ENCODE measurements around the gene DIS3. TPM values are rescaled to one million over a fixed set of nuclear protein-coding genes. Genes with fewer than 3 reads are reported as not detected.
"Not testable (repeated sequence)": the region's sequence is repeated elsewhere in the genome, so short reads cannot be mapped to it uniquely, and the experiment has no call there.

DIS3 gene
- total RNA-seq, 1 experiment from 2014 or later: 44.2 TPM

GRCh38 chr13:72820156-72820897, 38.6 kb upstream of the DIS3 start (continued):
- TF ChIP-seq REST (IDR thresholded peaks at IDR 0.05; ENCODE audit: low read depth) (no peak), POLR2AphosphoS5 (IDR thresholded peaks at IDR 0.05; ENCODE audit: low read depth, low read length) (no peak)

GRCh38 chr13:72808917-72809500, 27.3 kb upstream of the DIS3 start:
- CTCF ChIA-PET: interaction anchor here (0.7 to 2.1 kb wide), 4 partner anchors 9 to 885 kb away, joined by 3 to 10 read pairs (median 4); no protein-coding TSS in a partner anchor
- H3K9ac ChIP-seq (ENCODE audit: low read length): no peak overlapping the region
- H3K9me2 ChIP-seq (ENCODE audit: insufficient read depth): no peaks in the 10 kb centered on the region
- H2AFZ ChIP-seq (ENCODE audit: low read depth, low read length, poor library complexity, severe bottlenecking): no peak overlapping the region
- DNase-seq (ENCODE audit: low read depth, low spot score): no peak
- RAD21 ChIA-PET (ENCODE audit: low non-redundant PET in 1 of 2, low total read pairs in 2 of 2, uncharacterized antibody in 2 of 2, unreplicated experiment in 2 of 2): interaction anchor here in 1 of 2 experiments (0.6 kb wide), 2 partner anchors 902 to 1095 kb away, joined by 3 read pairs; no protein-coding TSS in a partner anchor
- no peaks in the 10 kb centered on the region for H4K20me1 ChIP-seq (ENCODE audit: insufficient read depth)
- no peaks in the 10 kb centered on the region for H3K9me3 ChIP-seq (ENCODE audit: control insufficient read depth in 1 of 2, insufficient read depth in 1 of 2, low read depth in 1 of 2, low read length in 2 of 2)
- POLR2A ChIA-PET: no interaction called here
- no peak for ATAC-seq
- intact Hi-C loops (cut with micrococcal nuclease): loop anchor here (1.0 kb wide), 1 partner anchor 899 kb away; no protein-coding TSS in a partner anchor
- BruUV-seq (replicated peaks): no TSS peak
- H3K36me3 ChIP-seq (ENCODE audit: control insufficient read depth in 1 of 2, insufficient read depth in 2 of 2, low read length in 2 of 2): no peaks in the 10 kb centered on the region
- no peak overlapping the region for H3K4me2 ChIP-seq (ENCODE audit: low read length)
- H3K4me1 ChIP-seq (ENCODE audit: control insufficient read depth in 1 of 2, insufficient read depth in 2 of 2, low read length in 2 of 2): no peaks in the 10 kb centered on the region
- H3K27me3 ChIP-seq (ENCODE audit: insufficient read depth, low read length): no peaks in the 10 kb centered on the region
- H3K4me3 ChIP-seq (replicated peaks in 1 of 2; ENCODE audit: low read depth in 1 of 2, low read length in 2 of 2): no peak overlapping the region
- TF ChIP-seq CTCF (IDR thresholded peaks at IDR 0.05 in 2 of 3, conservative IDR thresholded peaks at IDR 0.05 in 1 of 3; ENCODE audit: borderline replicate concordance in 1 of 3, insufficient read depth in 1 of 3, low read depth in 2 of 3, low read length in 2 of 3) (peak; percentile 12 to 67 (median 33); a peak in 3 of 6 replicates), TCF7L2 (IDR thresholded peaks at IDR 0.05; ENCODE audit: borderline replicate concordance, extremely low read depth, insufficient read depth, insufficient read length) (no peak), RAD21 (IDR thresholded peaks at IDR 0.05; ENCODE audit: low read depth) (peak; percentile 32), EZH2 (IDR thresholded peaks at IDR 0.05) (no peak), ATF3 (IDR thresholded peaks at IDR 0.05) (no peak)
- H3K27ac ChIP-seq (ENCODE audit: low read depth, low read length): no peak overlapping the region
- H3K79me2 ChIP-seq (ENCODE audit: insufficient read depth, low read length): no peaks in the 10 kb centered on the region

GRCh38 chr13:72806514-72806913, 24.8 kb upstream of the DIS3 start:
- RAD21 ChIA-PET (ENCODE audit: low non-redundant PET in 1 of 2, low total read pairs in 2 of 2, uncharacterized antibody in 2 of 2, unreplicated experiment in 2 of 2); intact Hi-C loops (cut with micrococcal nuclease); ATAC-seq; H4K20me1 ChIP-seq (ENCODE audit: insufficient read depth); H2AFZ ChIP-seq (ENCODE audit: low read depth, low read length, poor library complexity, severe bottlenecking); BruUV-seq (replicated peaks); H3K27ac ChIP-seq (ENCODE audit: low read depth, low read length); H3K4me1 ChIP-seq (ENCODE audit: control insufficient read depth in 1 of 2, insufficient read depth in 2 of 2, low read length in 2 of 2); H3K9ac ChIP-seq (ENCODE audit: low read length); H3K79me2 ChIP-seq (ENCODE audit: insufficient read depth, low read length); H3K4me3 ChIP-seq (replicated peaks in 1 of 2; ENCODE audit: low read depth in 1 of 2, low read length in 2 of 2); CTCF ChIA-PET; DNase-seq (ENCODE audit: low read depth, low spot score); H3K27me3 ChIP-seq (ENCODE audit: insufficient read depth, low read length); H3K9me2 ChIP-seq (ENCODE audit: insufficient read depth); H3K9me3 ChIP-seq (ENCODE audit: control insufficient read depth in 1 of 2, insufficient read depth in 1 of 2, low read depth in 1 of 2, low read length in 2 of 2); POLR2A ChIA-PET; H3K4me2 ChIP-seq (ENCODE audit: low read length); H3K36me3 ChIP-seq (ENCODE audit: control insufficient read depth in 1 of 2, insufficient read depth in 2 of 2, low read length in 2 of 2): not testable (repeated sequence)

Data from HCT116 (cell line).